Muscle layer of colon (tissue), 2 donors: ENCODE results near the gene PCGF2.

Source experiments
- H3K27ac ChIP-seq: one replicate; pipeline ENCODE4 v1.7.0; 2013; ENCODE audit warnings: low read depth, mild to moderate bottlenecking, low read length, moderate library complexity
- H3K27me3 ChIP-seq, 2 donors: one replicate each; pipeline ENCODE4 v1.7.0; 2013; ENCODE audit warnings: low read length in 2 of 2, mild to moderate bottlenecking in 2 of 2; ENCODE audit not compliant: insufficient read depth in 2 of 2, control insufficient read depth in 1 of 2
- H3K36me3 ChIP-seq: one replicate; pipeline ENCODE4 v1.7.0; 2013; ENCODE audit warnings: mild to moderate bottlenecking, low read length; ENCODE audit not compliant: insufficient read depth
- H3K4me1 ChIP-seq: one replicate; pipeline ENCODE4 v1.7.0; 2013; ENCODE audit warnings: mild to moderate bottlenecking, low read length; ENCODE audit not compliant: insufficient read depth
- H3K4me3 ChIP-seq, 2 donors: one replicate each; pipeline ENCODE4 v1.7.0; 2013; ENCODE audit warnings: low read length in 2 of 2, low read depth in 1 of 2, mild to moderate bottlenecking in 1 of 2, moderate library complexity in 1 of 2
- H3K9ac ChIP-seq: one replicate; pipeline ENCODE4 v1.7.0; 2013; ENCODE audit warnings: low read length
- H3K9me3 ChIP-seq: one replicate; pipeline ENCODE4 v1.7.0; 2013; ENCODE audit warnings: mild to moderate bottlenecking, low read length
- donor health status: abdominal sarcoma.
- donor health status: Adenocarcinoma of cecum.

PCGF2 gene

DNA sequence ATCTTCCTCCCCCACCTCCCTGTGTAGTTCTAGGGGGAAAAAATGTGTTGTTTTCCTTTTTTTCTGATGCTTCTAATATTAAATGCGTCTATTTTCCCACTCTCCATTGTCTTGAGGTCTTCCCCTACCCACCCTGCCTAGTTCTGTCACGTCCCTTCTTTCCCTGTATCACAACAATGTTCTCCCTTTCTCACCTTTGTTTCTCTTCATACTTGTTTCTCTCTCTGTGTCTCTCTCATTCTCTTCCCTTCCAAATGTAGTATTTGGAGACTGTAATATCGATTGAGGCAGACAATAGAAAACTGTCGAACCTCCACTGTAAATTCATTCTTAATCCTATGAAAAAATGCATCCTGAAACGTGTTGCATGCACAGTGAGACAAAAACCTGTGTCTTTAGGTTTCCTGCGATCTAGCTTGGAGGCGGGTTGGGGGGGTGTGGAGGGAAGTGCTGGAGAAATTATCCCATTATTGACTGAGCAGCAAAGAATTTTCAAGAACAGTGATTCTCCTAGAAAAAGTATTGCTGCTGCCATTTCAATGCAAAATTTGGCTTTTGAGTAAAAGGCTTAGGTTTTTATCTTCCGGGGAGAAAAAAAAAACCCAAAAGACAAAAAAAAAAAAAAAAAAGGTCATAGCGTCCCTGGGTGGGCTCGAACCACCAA lies 3.1 kb upstream of the PCGF2 start:
- H3K4me3 ChIP-seq = peak overlapping the region; percentile 10 to 84
- H3K27ac ChIP-seq = peak overlapping the region; percentile 96
- peaks cover 0 to 5% of the 10 kb centered on the region in 2 donors for H3K27me3 ChIP-seq
- H3K36me3 ChIP-seq = peaks cover 11% of the 10 kb centered on the region
- no peaks in the 10 kb centered on the region for H3K9me3 ChIP-seq
- no peak overlapping the region for H3K9ac ChIP-seq
- peaks cover 37% of the 10 kb centered on the region for H3K4me1 ChIP-seq

DNA sequence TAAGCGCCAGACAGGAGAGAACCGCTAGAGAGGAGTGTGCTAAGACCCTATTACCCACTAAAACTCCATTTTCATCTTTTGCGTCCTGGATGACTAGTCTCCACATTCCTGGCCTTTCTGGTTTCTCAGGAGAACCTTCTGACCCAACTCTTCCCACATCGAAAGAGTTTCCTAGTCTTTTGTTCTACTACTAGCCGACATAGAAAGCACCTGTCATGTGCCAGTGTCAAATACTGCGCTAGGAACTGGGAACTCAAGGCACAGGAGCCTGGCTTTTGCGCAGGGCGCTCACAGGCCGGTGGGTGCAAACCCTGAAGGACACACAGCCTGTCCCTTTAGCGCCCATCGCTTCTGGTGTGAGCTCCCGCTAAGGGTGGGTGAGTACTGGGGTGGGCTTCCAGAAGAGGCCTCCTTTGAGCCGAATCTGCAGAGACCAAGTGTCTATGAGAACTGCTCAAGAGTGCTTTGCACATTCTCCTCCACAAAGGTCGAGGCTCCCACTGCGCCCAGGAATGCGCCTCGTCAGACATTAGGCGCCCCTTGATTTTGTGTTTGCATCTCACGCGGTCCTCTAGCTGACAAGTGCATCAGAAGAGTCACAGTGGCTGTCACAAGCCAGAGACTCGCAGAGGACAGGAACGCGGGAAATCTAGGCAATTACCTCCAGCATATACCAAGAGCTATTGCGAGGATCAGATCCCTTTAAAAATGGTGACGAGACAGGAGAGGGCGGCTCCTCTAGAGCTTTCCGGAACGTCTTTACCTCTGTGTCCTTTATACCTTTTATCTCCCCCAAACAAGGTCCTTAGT lies 2.4 kb upstream of the PCGF2 start:
- Histone ChIP-seq H3K36me3 (peaks cover 4% of the 10 kb centered on the region), H3K4me1 (peaks cover 43% of the 10 kb centered on the region), H3K9me3 (no peaks in the 10 kb centered on the region), H3K27me3 (peaks cover 0 to 5% of the 10 kb centered on the region in 2 donors), H3K9ac (no peak overlapping the region), H3K4me3 (peak overlapping the region; percentile 62 to 66), H3K27ac (peak overlapping the region; percentile 90)

DNA sequence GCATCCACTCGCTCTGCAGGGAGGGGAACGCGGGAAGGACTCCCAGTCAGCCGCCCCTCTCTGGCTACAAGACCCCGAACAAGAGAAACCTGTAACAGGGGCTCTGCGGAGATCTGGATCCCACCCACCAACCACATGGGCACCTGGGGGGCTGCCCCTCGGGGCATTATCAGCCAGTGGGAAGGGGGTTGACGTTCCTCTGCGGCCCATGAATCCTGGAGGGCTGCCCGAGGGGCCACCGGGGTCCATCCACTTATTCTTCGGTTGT lies 1.8 kb upstream of the PCGF2 start:
- peak overlapping the region; percentile 90 for H3K27ac ChIP-seq
- H3K4me1 ChIP-seq = peaks cover 45% of the 10 kb centered on the region
- no peaks in the 10 kb centered on the region for H3K9me3 ChIP-seq
- peaks cover 4% of the 10 kb centered on the region for H3K36me3 ChIP-seq
- peaks cover 0 to 5% of the 10 kb centered on the region in 2 donors for H3K27me3 ChIP-seq
- no peak overlapping the region for H3K9ac ChIP-seq
- peak overlapping the region; percentile 62 to 66 for H3K4me3 ChIP-seq

DNA sequence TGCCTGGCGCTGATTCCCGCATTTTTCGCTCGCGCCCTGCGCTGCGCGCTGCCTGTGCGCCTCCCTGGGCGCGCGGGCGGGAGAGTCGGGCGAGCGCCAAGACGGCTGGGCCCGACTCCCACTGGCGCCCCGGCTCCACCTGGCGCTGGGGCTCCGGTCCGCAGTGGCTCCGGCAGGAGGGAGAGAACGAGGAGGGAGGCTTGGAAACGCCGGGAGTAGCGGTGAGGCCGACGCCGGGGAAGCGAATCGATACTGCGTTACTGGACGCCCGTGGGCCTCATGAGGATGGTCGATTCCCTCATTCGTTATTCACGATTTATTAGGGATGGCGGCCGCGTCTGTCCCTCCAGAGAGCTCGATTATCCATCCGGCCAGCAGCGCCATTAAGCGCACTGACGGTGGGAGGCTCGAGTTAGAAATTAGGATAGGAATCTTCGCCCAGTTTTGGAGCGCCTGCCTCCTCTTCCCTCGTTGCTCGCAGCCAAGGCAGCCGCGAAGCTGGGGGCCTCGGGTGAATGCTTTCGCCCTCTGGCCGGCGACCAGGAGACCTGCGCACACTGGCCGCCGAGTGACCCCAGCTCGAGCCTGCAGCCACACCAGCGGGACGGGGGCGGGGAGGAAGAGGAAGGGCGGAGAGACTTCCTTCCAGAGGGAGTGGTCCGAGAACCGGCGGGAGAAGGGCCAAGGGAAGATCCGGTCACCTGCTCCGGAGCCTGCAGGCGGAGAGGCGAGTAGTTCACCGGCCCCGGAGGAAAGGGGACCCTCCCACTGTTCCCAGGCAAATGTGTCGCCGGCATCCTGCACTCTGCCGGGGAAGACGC lies 1.3 kb upstream of the PCGF2 start:
- peak overlapping the region; percentile 90 for H3K27ac ChIP-seq
- H3K9ac ChIP-seq = peak overlapping the region; percentile 33
- H3K4me3 ChIP-seq = peak overlapping the region; percentile 62 to 66
- H3K27me3 ChIP-seq = peaks cover 0 to 5% of the 10 kb centered on the region in 2 donors
- no peaks in the 10 kb centered on the region for H3K9me3 ChIP-seq
- peaks cover 1% of the 10 kb centered on the region for H3K36me3 ChIP-seq
- peaks cover 45% of the 10 kb centered on the region for H3K4me1 ChIP-seq

DNA sequence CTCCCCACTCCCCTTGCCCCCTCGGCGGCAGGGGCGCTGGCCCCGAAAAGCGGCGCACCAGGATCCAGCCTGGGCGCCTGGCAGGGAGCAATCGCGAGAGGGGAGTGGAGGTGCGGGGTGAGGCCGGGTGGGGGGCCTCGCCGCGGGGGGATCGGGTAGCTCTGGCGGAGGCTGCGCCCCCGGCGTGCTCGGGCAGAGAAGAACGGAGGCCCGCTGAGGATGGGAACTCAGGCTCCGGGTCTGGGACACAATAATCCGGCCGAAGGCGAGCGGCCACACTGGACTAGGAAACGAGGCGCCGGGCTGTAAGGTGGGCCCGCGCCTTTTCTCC lies 721 bp upstream of the PCGF2 start:
- Histone ChIP-seq H3K4me3 (peak overlapping the region; percentile 62 to 66), H3K27ac (peak overlapping the region; percentile 90), H3K9ac (peak overlapping the region; percentile 33), H3K27me3 (peaks cover 0 to 5% of the 10 kb centered on the region in 2 donors), H3K4me1 (peaks cover 43% of the 10 kb centered on the region), H3K9me3 (no peaks in the 10 kb centered on the region), H3K36me3 (no peaks in the 10 kb centered on the region)

DNA sequence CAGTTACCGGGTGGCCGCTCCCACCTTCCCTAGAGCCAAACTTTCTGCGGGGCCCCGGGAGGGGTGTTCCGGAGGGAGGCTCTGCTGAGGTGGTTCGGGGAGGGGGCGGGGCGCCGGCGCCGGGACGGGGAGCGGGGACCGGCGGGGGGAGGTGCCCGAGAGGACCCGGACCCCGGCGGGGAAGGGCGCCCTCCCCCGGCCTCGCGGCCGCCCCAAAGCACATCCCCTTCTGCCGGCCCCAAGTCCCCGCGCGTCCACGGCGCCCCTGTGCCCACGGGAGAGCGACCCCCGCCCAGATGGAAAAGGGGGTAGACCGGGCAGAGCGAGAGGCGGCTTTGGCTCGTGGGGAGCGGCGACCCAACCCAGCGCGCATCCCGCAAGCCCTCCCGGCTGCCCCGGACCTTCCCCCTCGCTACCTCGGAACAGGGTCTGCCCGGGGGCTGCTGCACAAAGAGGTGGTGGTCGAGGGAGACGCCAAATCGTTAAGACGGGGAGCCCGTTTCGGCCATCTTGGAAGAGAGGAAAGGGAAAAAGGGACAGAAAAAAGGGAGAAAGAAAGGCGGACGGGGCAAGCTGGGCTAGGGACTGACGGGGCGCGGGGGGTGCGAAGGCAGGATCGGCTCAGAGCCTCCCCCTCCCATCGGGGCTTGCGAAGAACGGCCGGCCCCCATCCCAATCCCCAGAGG lies 530 bp downstream of the PCGF2 start:
- Histone ChIP-seq H3K9ac (peak overlapping the region; percentile 53), H3K36me3 (no peaks in the 10 kb centered on the region), H3K4me3 (peak overlapping the region; percentile 49 to 63), H3K4me1 (peaks cover 37% of the 10 kb centered on the region), H3K27me3 (peaks cover 0 to 5% of the 10 kb centered on the region in 2 donors), H3K9me3 (no peaks in the 10 kb centered on the region), H3K27ac (peak overlapping the region; percentile 59)

DNA sequence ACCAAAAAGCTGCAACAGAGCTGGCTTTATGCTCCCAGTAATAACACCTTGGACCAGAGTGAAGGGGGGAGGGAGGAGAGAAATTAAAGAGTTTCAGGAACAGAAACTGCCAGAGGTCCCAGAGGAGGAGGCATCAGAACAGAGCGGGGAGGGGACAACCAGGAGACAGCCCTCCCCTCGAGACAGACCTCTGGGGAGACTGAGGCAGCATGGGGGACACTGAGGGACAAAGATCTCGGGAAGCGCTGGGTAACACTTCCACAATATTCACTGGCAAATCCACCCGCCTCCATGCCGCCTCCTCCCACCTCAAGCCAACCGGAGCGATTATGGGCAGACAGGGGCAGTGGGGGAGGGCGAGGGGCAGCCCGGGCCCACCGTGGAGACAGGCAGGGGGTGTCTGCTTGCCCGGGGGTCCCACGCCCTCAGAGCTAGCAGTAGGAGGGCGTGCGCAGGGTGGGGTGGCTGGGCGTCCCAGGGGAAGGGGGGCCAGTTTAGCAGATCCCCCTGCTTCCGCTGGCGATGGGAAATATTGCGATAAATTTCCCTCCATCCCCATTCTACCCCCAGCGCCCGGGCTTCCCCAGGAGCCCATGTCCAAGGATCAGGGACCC lies 1.2 kb downstream of the PCGF2 start:
- no peaks in the 10 kb centered on the region for H3K36me3 ChIP-seq
- H3K9ac ChIP-seq = peak overlapping the region; percentile 68
- peaks cover 0 to 4% of the 10 kb centered on the region in 2 donors for H3K27me3 ChIP-seq
- no peaks in the 10 kb centered on the region for H3K9me3 ChIP-seq
- H3K4me1 ChIP-seq = peaks cover 41% of the 10 kb centered on the region
- peak overlapping the region; percentile 49 to 63 for H3K4me3 ChIP-seq
- H3K27ac ChIP-seq = peak overlapping the region; percentile 59

DNA sequence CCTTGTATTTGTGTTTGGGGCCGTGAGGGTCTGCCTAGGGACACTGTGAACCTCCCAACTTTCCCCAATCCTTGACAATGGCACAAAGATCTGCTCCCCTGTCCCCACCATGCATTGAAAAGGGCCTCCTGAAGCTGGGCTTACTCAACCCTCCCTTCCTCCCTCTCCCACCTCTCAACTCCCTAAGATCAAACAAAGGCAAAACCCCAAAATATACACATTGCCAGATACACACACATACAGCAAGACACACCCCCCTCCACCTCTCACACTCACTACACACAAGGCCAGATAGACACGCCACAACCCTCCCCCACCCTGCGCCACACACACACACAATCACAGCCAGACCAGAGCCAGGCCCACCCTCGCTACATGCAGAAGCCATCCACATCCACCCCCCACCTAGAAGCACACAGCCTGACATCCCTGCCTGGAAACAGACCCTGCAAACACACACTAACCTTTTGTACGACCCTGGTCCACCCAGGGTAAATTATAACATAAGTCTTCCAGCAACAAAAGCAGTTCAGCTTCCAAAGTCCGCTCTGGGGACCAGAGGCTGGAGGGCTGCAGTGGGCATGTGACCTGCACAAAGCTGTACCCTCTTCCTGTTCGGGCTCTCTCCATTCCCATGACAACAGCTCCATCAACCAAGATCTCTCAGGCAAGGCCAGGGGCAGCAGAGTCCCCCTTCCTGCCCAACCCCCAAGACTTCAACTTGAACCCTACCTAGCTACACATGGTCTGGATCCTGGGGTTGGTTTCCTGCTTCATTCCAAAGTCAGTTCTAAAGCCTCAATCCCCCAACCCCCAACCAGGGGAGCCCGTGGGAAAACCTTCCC lies 1.9 kb downstream of the PCGF2 start:
- no peaks in the 10 kb centered on the region for H3K9me3 ChIP-seq
- H3K4me1 ChIP-seq = peaks cover 41% of the 10 kb centered on the region
- H3K27ac ChIP-seq = peak overlapping the region; percentile 59
- no peaks in the 10 kb centered on the region for H3K36me3 ChIP-seq
- H3K27me3 ChIP-seq = no peaks in the 10 kb centered on the region
- H3K9ac ChIP-seq = peak overlapping the region; percentile 68
- H3K4me3 ChIP-seq = peak overlapping the region; percentile 49 to 63

DNA sequence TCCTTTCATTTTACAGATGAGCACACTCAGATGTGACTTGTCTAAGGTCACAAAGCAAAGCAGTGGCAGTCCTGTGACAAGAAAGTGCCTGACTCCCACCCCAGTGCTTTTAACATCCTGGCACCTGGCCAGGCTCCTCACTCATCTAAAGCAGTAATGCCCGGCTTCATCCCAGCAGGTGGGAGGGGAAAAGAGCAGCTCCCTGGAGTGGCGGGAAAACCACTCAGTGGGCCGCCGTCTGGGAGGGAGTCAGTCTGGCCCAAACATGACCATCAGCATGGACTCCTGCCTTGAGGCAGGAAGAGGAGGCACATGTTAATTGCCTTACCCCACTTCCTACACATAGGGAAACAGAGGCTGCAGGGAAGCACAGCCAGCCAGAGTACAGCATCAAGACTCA lies 2.6 kb downstream of the PCGF2 start:
- peak overlapping the region; percentile 4 for H3K27ac ChIP-seq
- H3K9ac ChIP-seq = no peak overlapping the region

DNA sequence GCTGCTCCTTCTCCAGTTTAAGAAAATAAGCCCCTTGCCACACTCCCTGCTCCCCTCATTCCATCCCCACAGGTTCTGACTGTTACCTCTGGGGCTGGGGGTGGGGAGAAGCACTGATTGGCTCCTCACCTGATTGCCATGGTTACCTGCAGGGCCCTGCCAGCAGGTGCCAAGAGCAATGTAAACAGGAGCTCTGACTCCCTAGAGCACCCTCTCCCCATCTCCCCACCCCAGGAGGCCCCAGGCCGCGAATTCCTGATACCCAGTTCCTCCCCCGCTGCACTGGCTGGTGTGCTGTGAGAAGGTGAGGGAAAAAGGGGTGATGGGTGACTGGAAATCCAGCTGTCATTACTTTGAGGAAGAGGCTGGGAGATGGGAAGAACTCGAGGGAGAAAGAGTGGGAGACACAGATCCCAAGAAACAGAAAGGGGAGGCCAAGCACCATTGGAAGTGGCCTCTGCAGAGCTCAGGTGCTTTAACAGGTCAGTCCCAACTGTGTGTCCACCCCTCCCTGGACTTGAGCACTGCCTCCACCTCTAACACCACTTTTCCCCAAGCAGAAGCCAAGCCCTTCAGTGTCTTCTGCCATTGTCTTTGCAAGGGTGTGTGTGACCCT lies 4.5 kb downstream of the PCGF2 start:
- no peak overlapping the region for H3K4me3 ChIP-seq
- H3K4me1 ChIP-seq = peaks cover 38% of the 10 kb centered on the region
- H3K9ac ChIP-seq = no peak overlapping the region
- no peaks in the 10 kb centered on the region for H3K27me3 ChIP-seq
- peak overlapping the region; percentile 19 for H3K27ac ChIP-seq
- H3K9me3 ChIP-seq = no peaks in the 10 kb centered on the region
- peaks cover 13% of the 10 kb centered on the region for H3K36me3 ChIP-seq

More for the DNA sequence above, 2.6 kb downstream of the PCGF2 start:
- Histone ChIP-seq H3K27me3 (no peaks in the 10 kb centered on the region), H3K4me3 (no peak overlapping the region), H3K4me1 (peaks cover 46% of the 10 kb centered on the region), H3K9me3 (no peaks in the 10 kb centered on the region), H3K36me3 (no peaks in the 10 kb centered on the region)
